GM12878 (cell line): ENCODE measurements around the gene MYOM1. TPM values are rescaled to one million over a fixed set of nuclear protein-coding genes. Genes with fewer than 3 reads are reported as not detected.

ENCODE experiments used
- ATAC-seq: fragments of 200-7000 bp; cut with Tn5 transposase; 3 replicates; pipeline ENCODE4 v1.9.1; 2020; ENCODE audit warnings: mild to moderate bottlenecking, moderate library complexity
- BruUV-seq: library from RNA; stranded (reverse); fragments of 400-500 nt; replicated peaks from 2 replicates; lab custom pipeline; 2021; lab: Mats Ljungman, UMichigan
- CTCF ChIA-PET: fragments of 300-600 bp; sonication (Branson Sonifier 250); formaldehyde crosslinking; extraction: SDS; loops from one replicate; lab custom pipeline; 2021; ENCODE audit warnings: inconsistent platforms; lab: Yijun Ruan, JAX
- POLR2A ChIA-PET: fragments of 350-600 bp; formaldehyde crosslinking; extraction: SDS; loops from one replicate; lab custom pipeline; 2021; ENCODE audit warnings: inconsistent platforms; lab: Charles Lee
- RAD21 ChIA-PET: fragments of 300-600 bp; sonication (Branson Sonifier 250); formaldehyde crosslinking; loops from one replicate; lab custom pipeline; 2023; ENCODE audit warnings: antibody characterized with exemption; ENCODE audit not compliant: unreplicated experiment; lab: Charles Lee
- SMC1A ChIA-PET: fragments of 300-600 bp; sonication (Branson Sonifier 250); formaldehyde crosslinking; loops from one replicate; lab custom pipeline; 2023; ENCODE audit not compliant: unreplicated experiment, uncharacterized antibody; lab: Charles Lee
- DNase-seq: peaks from one replicate; pipeline ENCODE4 v3.0.0-alpha.2; 2011; ENCODE audit warnings: low read depth, low spot score
- FAIRE-seq: peaks from 3 replicates; lab custom pipeline; 2011; peaks lifted over from hg19 to GRCh38; lab: Jason Lieb, UNC
- H2AFZ ChIP-seq: 2 replicates; pipeline ENCODE4 v1.6.0; 2011; ENCODE audit warnings: low read depth, low read length, control low read depth; ENCODE audit not compliant: control insufficient read depth
- H3K27ac ChIP-seq: 2 replicates; pipeline ENCODE4 v1.5.1; 2011; ENCODE audit warnings: control low read depth; ENCODE audit not compliant: control insufficient read depth, insufficient read depth
- H3K27me3 ChIP-seq, 2 experiments: replicated peaks in 1 of 2; 2 replicates each; pipeline versions ENCODE4 v1.6.0 to v1.6.1; 2011; ENCODE audit warnings: low read length in 1 of 2; ENCODE audit not compliant: control insufficient read depth in 2 of 2, insufficient read depth in 2 of 2
- H3K36me3 ChIP-seq, 2 experiments: 2 replicates each; pipeline ENCODE4 v1.5.1; 2011; ENCODE audit warnings: low read length in 1 of 2; ENCODE audit not compliant: control insufficient read depth in 2 of 2, insufficient read depth in 2 of 2
- H3K4me1 ChIP-seq: 2 replicates; pipeline ENCODE4 v1.6.1; 2011; ENCODE audit warnings: mild to moderate bottlenecking, low read length, moderate library complexity, mixed read lengths; ENCODE audit not compliant: control insufficient read depth, insufficient read depth
- H3K4me2 ChIP-seq: 2 replicates; pipeline ENCODE4 v1.6.0; 2011; ENCODE audit warnings: control low read depth; ENCODE audit not compliant: control insufficient read depth, insufficient read depth
- H3K4me3 ChIP-seq: fragments of 200-600 bp; sonication (generic); 2 replicates; pipeline ENCODE4 v1.5.1; 2016
- H3K79me2 ChIP-seq: 2 replicates; pipeline ENCODE4 v1.6.0; 2011; ENCODE audit warnings: low read length; ENCODE audit not compliant: control insufficient read depth, insufficient read depth
- H3K9ac ChIP-seq: 2 replicates; pipeline ENCODE4 v1.8.0; 2011; ENCODE audit warnings: low read length, control low read depth, mixed read lengths; ENCODE audit not compliant: control insufficient read depth, insufficient read depth
- H3K9me3 ChIP-seq: replicated peaks from 3 replicates; pipeline ENCODE4 v1.5.1; 2011; ENCODE audit warnings: mild to moderate bottlenecking, low read length; ENCODE audit not compliant: control insufficient read depth, insufficient read depth
- H4K20me1 ChIP-seq: 2 replicates; pipeline ENCODE4 v1.6.0; 2011; ENCODE audit not compliant: control insufficient read depth, insufficient read depth
- ATF2 ChIP-seq: IDR thresholded peaks from 2 replicates; pipeline ENCODE4 v1.6.1; 2012; ENCODE audit warnings: low read length, inconsistent platforms
- CREB1 ChIP-seq: IDR thresholded peaks from 2 replicates; pipeline ENCODE4 v1.6.1; 2012; ENCODE audit warnings: low read depth, mild to moderate bottlenecking, inconsistent platforms
- E2F8 ChIP-seq: fragments of 450-650 bp; IDR thresholded peaks from 2 replicates; pipeline ENCODE4 v1.6.1; 2018; ENCODE audit warnings: mild to moderate bottlenecking, low read depth, moderate library complexity; ENCODE audit not compliant: partially characterized antibody
- GABPA ChIP-seq: IDR thresholded peaks from 2 replicates; pipeline ENCODE4 v1.6.1; 2014; ENCODE audit warnings: antibody characterized with exemption, low read depth, mild to moderate bottlenecking, inconsistent platforms
- KLF5 ChIP-seq: fragments of 450-650 bp; IDR thresholded peaks from 2 replicates; pipeline ENCODE4 v1.6.1; 2014; ENCODE audit warnings: mild to moderate bottlenecking; ENCODE audit not compliant: partially characterized antibody
- MXI1 ChIP-seq: fragments of 150-350 bp; IDR thresholded peaks from 2 replicates; pipeline ENCODE4 v1.6.1; 2011; ENCODE audit warnings: low read depth, mild to moderate bottlenecking, inconsistent platforms, low read length, improper control_type of control experiment
- NR2F1 ChIP-seq: fragments of 450-650 bp; conservative IDR thresholded peaks from 2 replicates; pipeline ENCODE4 v1.6.1; 2017; ENCODE audit warnings: mild to moderate bottlenecking
- PAX8 ChIP-seq: fragments of 450-650 bp; IDR thresholded peaks from 2 replicates; pipeline ENCODE4 v1.6.1; 2017; ENCODE audit warnings: mild to moderate bottlenecking, moderate library complexity
- RBBP5 ChIP-seq: fragments of 200-600 bp; sonication (generic); conservative IDR thresholded peaks from 2 replicates; pipeline ENCODE4 v1.6.1; 2016
- RELB ChIP-seq: fragments of 450-650 bp; IDR thresholded peaks from 2 replicates; pipeline ENCODE4 v1.6.1; 2017; ENCODE audit warnings: low read depth, mild to moderate bottlenecking, moderate library complexity
- SMARCA5 ChIP-seq: fragments of 450-650 bp; IDR thresholded peaks from 2 replicates; pipeline ENCODE4 v1.6.1; 2017; ENCODE audit warnings: mild to moderate bottlenecking
- SPI1 ChIP-seq: IDR thresholded peaks from 2 replicates; pipeline ENCODE4 v1.6.1; 2011; ENCODE audit warnings: low read depth, mild to moderate bottlenecking, low read length, moderate library complexity, borderline replicate concordance; ENCODE audit not compliant: insufficient read depth
- TARDBP ChIP-seq: IDR thresholded peaks from 2 replicates; pipeline ENCODE4 v1.6.1; 2016; ENCODE audit warnings: borderline replicate concordance
- WGBS: methylation state at CpG from one replicate; pipeline ENCODE4 v1.1.6; 2016; ENCODE audit warnings: low lambda C conversion rate; ENCODE audit not compliant: insufficient replicate concordance, insufficient coverage; ENCODE audit errors: missing lambda C conversion rate; 5-methylcytosine and 5-hydroxymethylcytosine counted together
- in situ Hi-C: fragments of 300-500 bp; cut with MboI; formaldehyde crosslinking; loops from 9 replicates; pipeline ENCODE4 v1.14.3; 2018; ENCODE audit warnings: mixed read lengths
- intact Hi-C: fragments of 100-400 bp; cut with micrococcal nuclease; formaldehyde crosslinking; loops from one replicate; pipeline ENCODE4 v1.14.2; 2022; ENCODE audit not compliant: unreplicated experiment
- polyA plus RNA-seq, 11 experiments: library from polyadenylated mRNA; depleted of rRNA in 4 of 11; unstranded in 6 of 11; stranded (reverse) in 5 of 11; fragments of >200 nt; fragmentation: Nextera tagmentation in 4 of 11; fragmentation: Illumina TruSeq in 1 of 11; extraction: Ambion mirVana in 4 of 11; extraction: Trizol in 1 of 11; gene quantifications; 1 replicate in 1 of 11; 2 replicates in 10 of 11; pipeline versions ENCODE4 v1.2.1 to v1.2.3, GENCODE V29; 2011 to 2016; ENCODE audit warnings: inconsistent platforms in 2 of 11, missing spikeins in 2 of 11, low read depth in 1 of 11
- total RNA-seq, 4 experiments: library from RNA; depleted of rRNA in 3 of 4; stranded (reverse); fragments of >200 nt in 3 of 4; fragmentation: Illumina TruSeq in 1 of 4; extraction: Trizol in 1 of 4; gene quantifications; 2 replicates each; pipeline versions ENCODE4 v1.2.1 to v1.2.3, GENCODE V29; 2013 to 2021

MYOM1 gene
- total and polyA plus RNA-seq, 10 of the 15 experiments (the other 5 are each of a cell fraction or from before 2014, with no cell fraction given) = 0.06 to 1.0 (median 0.57) TPM

- Histone ChIP-seq H2AFZ (no peak overlapping the region), H3K4me3 (no peak overlapping the region), H3K27me3 (no peaks in the 10 kb centered on the region), H3K4me2 (no peak overlapping the region), H3K36me3 (no peaks in the 10 kb centered on the region), H3K79me2 (no peaks in the 10 kb centered on the region), H4K20me1 (no peaks in the 10 kb centered on the region), H3K27ac (no peak overlapping the region), H3K9me3 (no peaks in the 10 kb centered on the region), H3K9ac (no peak overlapping the region), H3K4me1 (no peaks in the 10 kb centered on the region)
- TF ChIP-seq SPI1 = no peak
- no peak for TF ChIP-seq E2F8
- TF ChIP-seq NR2F1 = no peak
- TF ChIP-seq SMARCA5 = no peak
- no peak for TF ChIP-seq KLF5
- TF ChIP-seq CREB1 = no peak
- TF ChIP-seq RELB = no peak
- no peak for TF ChIP-seq MXI1
- no peak for TF ChIP-seq TARDBP
- TF ChIP-seq PAX8 = no peak
- TF ChIP-seq RBBP5 = no peak
- TF ChIP-seq GABPA = no peak
- no peak for TF ChIP-seq ATF2
- DNase-seq (no peak), ATAC-seq (no peak), FAIRE-seq (no peak)
- ChIA-PET SMC1A (interaction anchor here (0.5 to 1.7 kb wide), 5 partner anchors 15 to 989 kb away, joined by 3 to 7 read pairs (median 4); partner anchors contain the start of gene MYL12A), POLR2A (interaction anchor here (1.6 kb wide), 1 partner anchor 10 kb away, joined by 3 read pairs; no protein-coding TSS in a partner anchor), CTCF (interaction anchor here (0.6 to 3.3 kb wide), 7 partner anchors 10 to 789 kb away, joined by 3 to 20 read pairs (median 4); no protein-coding TSS in a partner anchor), RAD21 (no interaction called here)
- in situ Hi-C loops = no loop called here
- WGBS = 78% methylated on average over 6 of the region's 6 CpGs
- no TSS peak for BruUV-seq
- intact Hi-C loops = no loop called here
Measured at GRCh38 chr18:3194947-3195612, 24.7 kb downstream of the MYOM1 start.
